Activated T-cell treated with anti-CD3 and anti-CD28 coated beads, Interleukin-2, amount 50 U/mL, for 4 hours (primary cell): ENCODE measurements around the gene ENO4. TPM values are rescaled to one million over a fixed set of nuclear protein-coding genes. Genes with fewer than 3 reads are reported as not detected.

Experiments used
- ATAC-seq, 2 donors: fragments of 200-7000 bp; cut with Tn5 transposase; one replicate each; pipeline ENCODE4 v1.10.0; 2021
- DNase-seq: peaks from one replicate; pipeline ENCODE4 v3.0.0-alpha.2; 2020
- H3K27me3 Mint-ChIP-seq: one replicate; pipeline ENCODE4 v1.8.0; 2021; ENCODE audit warnings: low read depth, mixed read lengths
- H3K36me3 Mint-ChIP-seq: one replicate; pipeline ENCODE4 v1.8.0; 2022; ENCODE audit warnings: mixed read lengths; ENCODE audit not compliant: insufficient read depth
- H3K4me1 Mint-ChIP-seq: one replicate; pipeline ENCODE4 v1.8.0; 2021; ENCODE audit warnings: low read depth, mixed read lengths
- H3K4me3 Mint-ChIP-seq: one replicate; pipeline ENCODE4 v1.8.0; 2021; ENCODE audit warnings: mild to moderate bottlenecking, moderate library complexity, mixed read lengths
- H3K9me3 Mint-ChIP-seq: one replicate; pipeline ENCODE4 v1.8.0; 2021; ENCODE audit warnings: mixed read lengths
- total RNA-seq, 3 donors: library from RNA; stranded (reverse); gene quantifications; one replicate each; pipeline ENCODE4 v1.2.1, GENCODE V29; 2021

Gene ENO4
- total RNA-seq, 3 donors from 2014 or later = not detected

- H3K36me3 Mint-ChIP-seq = no peaks in the 10 kb centered on the region
- H3K27me3 Mint-ChIP-seq = peaks cover 22% of the 10 kb centered on the region
- no peak for ATAC-seq
Measured at GRCh38 chr10:116817780-116818343, 31.4 kb upstream of the ENO4 start.

DNA sequence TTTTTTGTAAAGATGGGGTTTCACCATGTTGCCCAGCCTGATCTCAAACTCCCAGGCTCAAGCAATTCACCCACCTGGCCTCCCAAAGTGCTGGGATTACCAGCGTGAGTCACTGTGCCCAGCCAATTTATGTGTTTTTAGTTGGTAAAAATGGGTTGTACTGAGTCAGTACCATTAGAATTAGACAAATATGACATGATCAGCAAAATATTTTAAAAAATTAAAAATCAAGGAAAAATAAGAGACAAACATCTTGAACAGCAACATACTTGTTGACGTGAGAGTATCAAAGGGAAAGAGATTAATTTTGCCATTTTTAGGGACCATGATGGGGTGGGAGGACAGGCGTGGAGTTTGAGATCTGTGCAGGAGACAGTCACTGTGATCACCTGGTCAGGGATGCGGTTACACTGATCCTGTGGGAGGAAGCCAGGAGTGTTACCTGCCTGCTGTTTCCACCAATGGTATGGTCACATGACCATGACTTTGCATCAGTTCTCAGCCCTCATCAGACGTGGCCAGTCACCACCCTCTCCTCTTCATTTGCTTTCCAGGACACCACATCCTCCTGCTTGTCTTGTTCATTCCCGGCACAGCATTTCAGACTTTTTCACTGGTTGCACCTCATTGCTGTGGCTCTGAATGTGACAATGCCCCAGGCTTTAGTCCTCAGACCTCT is 29.2 kb upstream of the ENO4 start:
- H3K36me3 Mint-ChIP-seq = no peaks in the 10 kb centered on the region
- no peak for ATAC-seq
- DNase-seq = no peak
- H3K27me3 Mint-ChIP-seq = peaks cover 22% of the 10 kb centered on the region
- H3K9me3 Mint-ChIP-seq = no peaks in the 10 kb centered on the region
- H3K4me3 Mint-ChIP-seq = no peak overlapping the region
- no peaks in the 10 kb centered on the region for H3K4me1 Mint-ChIP-seq

More at GRCh38 chr10:116817780-116818343, 31.4 kb upstream of the ENO4 start:
- no peak for DNase-seq
- no peak overlapping the region for H3K4me3 Mint-ChIP-seq
- no peaks in the 10 kb centered on the region for H3K4me1 Mint-ChIP-seq
- H3K9me3 Mint-ChIP-seq = no peaks in the 10 kb centered on the region

DNA sequence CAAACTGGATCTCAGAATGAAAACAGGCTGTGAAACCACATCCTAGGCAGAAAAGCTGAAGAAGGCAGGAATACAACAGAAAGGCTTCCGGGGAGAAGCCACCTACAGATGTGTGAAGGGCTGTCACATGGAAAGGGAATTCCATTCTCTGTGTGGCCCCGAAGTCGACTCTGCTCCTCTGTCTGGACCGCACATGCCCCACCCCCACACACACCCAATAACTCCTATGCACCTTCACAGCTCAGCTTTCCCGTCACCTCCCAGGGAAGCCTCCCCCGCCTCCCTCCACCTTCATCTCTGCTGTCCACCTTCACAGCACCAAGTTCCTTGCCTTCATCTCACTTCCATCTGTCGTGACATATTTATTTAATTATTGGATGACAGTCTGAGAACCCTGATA is 23.4 kb upstream of the ENO4 start:
- ATAC-seq = no peak
- Mint-ChIP-seq H3K9me3 (no peaks in the 10 kb centered on the region), H3K4me3 (no peak overlapping the region), H3K4me1 (no peaks in the 10 kb centered on the region), H3K36me3 (no peaks in the 10 kb centered on the region), H3K27me3 (peaks cover 12% of the 10 kb centered on the region)
- no peak for DNase-seq

DNA sequence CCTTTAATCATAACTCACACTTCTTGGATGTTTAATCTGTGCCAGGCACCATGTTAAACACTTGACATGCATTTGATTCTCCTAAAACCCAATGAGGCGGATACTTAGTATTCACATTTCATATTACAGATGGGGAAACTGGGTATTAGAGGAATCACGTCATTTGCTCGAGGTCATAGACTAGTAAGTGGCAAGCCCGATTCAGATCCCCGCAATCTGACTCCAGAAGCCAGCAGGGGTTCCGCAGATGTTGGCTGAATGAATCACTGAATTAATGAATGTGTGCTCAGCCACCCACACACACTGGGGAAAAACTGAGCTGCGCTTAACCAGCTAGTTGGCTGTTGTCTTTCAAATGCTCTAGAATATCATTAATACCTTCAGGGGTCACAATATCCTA is 22.5 kb upstream of the ENO4 start:
- ATAC-seq = no peak
- peaks cover 7% of the 10 kb centered on the region for H3K27me3 Mint-ChIP-seq
- H3K36me3 Mint-ChIP-seq = no peaks in the 10 kb centered on the region
- H3K9me3 Mint-ChIP-seq = no peaks in the 10 kb centered on the region
- DNase-seq = no peak
- H3K4me1 Mint-ChIP-seq = no peaks in the 10 kb centered on the region
- no peak overlapping the region for H3K4me3 Mint-ChIP-seq

- no peaks in the 10 kb centered on the region for H3K4me1 Mint-ChIP-seq
Measured at GRCh38 chr10:116827214-116827671, 22.1 kb upstream of the ENO4 start.

GRCh38 chr10:116828116-116828515 is 21.2 kb upstream of the ENO4 start:
- H3K4me3 Mint-ChIP-seq = no peak overlapping the region
- ATAC-seq (no peak), DNase-seq (no peak)
- H3K4me1 Mint-ChIP-seq = no peaks in the 10 kb centered on the region
- no peaks in the 10 kb centered on the region for H3K36me3 Mint-ChIP-seq
- H3K27me3 Mint-ChIP-seq = peaks cover 7% of the 10 kb centered on the region
- no peaks in the 10 kb centered on the region for H3K9me3 Mint-ChIP-seq

More at GRCh38 chr10:116827214-116827671, 22.1 kb upstream of the ENO4 start:
- Mint-ChIP-seq H3K27me3 (peaks cover 7% of the 10 kb centered on the region), H3K9me3 (no peaks in the 10 kb centered on the region), H3K4me3 (no peak overlapping the region), H3K36me3 (no peaks in the 10 kb centered on the region)
- ATAC-seq (no peak), DNase-seq (no peak)

- ATAC-seq (no peak), DNase-seq (no peak)
- Mint-ChIP-seq H3K36me3 (no peaks in the 10 kb centered on the region), H3K9me3 (no peaks in the 10 kb centered on the region), H3K27me3 (peaks cover 4% of the 10 kb centered on the region), H3K4me1 (no peaks in the 10 kb centered on the region), H3K4me3 (no peak overlapping the region)
Measured at GRCh38 chr10:116829711-116830110, 19.6 kb upstream of the ENO4 start.

GRCh38 chr10:116831086-116831485 is 18.2 kb upstream of the ENO4 start:
- no peaks in the 10 kb centered on the region for H3K36me3 Mint-ChIP-seq
- H3K4me1 Mint-ChIP-seq = no peaks in the 10 kb centered on the region
- no peak overlapping the region for H3K4me3 Mint-ChIP-seq
- no peak for DNase-seq
- peaks cover 7% of the 10 kb centered on the region for H3K27me3 Mint-ChIP-seq
- H3K9me3 Mint-ChIP-seq = no peaks in the 10 kb centered on the region
- no peak for ATAC-seq

- DNase-seq = no peak
- Mint-ChIP-seq H3K36me3 (no peaks in the 10 kb centered on the region), H3K9me3 (no peaks in the 10 kb centered on the region), H3K4me1 (no peaks in the 10 kb centered on the region), H3K4me3 (no peak overlapping the region), H3K27me3 (peaks cover 10% of the 10 kb centered on the region)
- ATAC-seq = no peak
Measured at GRCh38 chr10:116831790-116832189, 17.5 kb upstream of the ENO4 start.

- Mint-ChIP-seq H3K4me3 (no peak overlapping the region), H3K9me3 (no peaks in the 10 kb centered on the region), H3K36me3 (no peaks in the 10 kb centered on the region), H3K27me3 (peaks cover 12% of the 10 kb centered on the region), H3K4me1 (no peaks in the 10 kb centered on the region)
- no peak for DNase-seq
- no peak for ATAC-seq
Measured at GRCh38 chr10:116833986-116834985, 15.0 kb upstream of the ENO4 start.

DNA sequence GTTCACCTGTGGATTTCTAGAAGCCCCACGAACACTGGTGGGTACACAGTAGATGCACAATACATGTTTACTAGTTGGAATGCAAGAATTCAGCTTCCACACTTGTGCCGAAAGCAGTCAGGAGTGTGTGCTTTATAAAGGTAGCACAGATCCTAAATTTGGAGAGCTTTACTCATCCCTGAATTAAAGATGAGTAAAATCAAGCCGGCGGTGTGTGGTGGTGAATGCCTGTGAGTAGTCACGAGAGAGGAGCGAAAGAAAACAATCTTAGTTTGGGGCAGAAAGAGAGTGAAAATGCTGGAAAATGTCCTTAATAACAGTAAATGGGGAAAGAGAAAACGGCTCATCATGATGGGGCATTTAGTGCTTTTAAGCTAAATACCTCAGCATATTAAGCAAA is 13.6 kb upstream of the ENO4 start:
- Mint-ChIP-seq H3K4me1 (no peaks in the 10 kb centered on the region), H3K36me3 (no peaks in the 10 kb centered on the region), H3K4me3 (no peak overlapping the region), H3K9me3 (no peaks in the 10 kb centered on the region), H3K27me3 (peaks cover 8% of the 10 kb centered on the region)
- ATAC-seq (no peak), DNase-seq (no peak)

DNA sequence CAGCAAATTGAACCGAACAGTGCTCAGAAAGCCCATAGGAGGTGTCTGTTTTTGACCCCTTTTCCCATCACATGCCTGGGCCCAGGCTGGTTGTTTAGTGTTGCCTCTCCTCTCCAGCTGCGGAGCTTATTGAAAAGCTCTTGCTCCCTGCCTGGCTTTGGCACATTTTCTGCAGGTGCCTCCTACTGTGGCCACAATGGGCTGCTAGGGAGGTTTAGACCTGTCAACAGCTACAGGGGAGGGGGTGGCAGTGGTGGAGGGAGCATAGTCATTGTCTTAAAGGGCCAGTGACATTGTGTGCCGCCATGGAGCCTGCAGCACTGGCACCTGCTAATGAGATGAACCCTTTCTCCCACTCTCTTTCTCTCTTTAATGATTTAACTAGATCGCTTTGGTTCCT is 13.2 kb upstream of the ENO4 start:
- Mint-ChIP-seq H3K27me3 (peaks cover 8% of the 10 kb centered on the region), H3K9me3 (no peaks in the 10 kb centered on the region), H3K36me3 (no peaks in the 10 kb centered on the region), H3K4me1 (no peaks in the 10 kb centered on the region), H3K4me3 (no peak overlapping the region)
- no peak for ATAC-seq
- DNase-seq = no peak

GRCh38 chr10:116836902-116837523 is 12.3 kb upstream of the ENO4 start:
- no peaks in the 10 kb centered on the region for H3K9me3 Mint-ChIP-seq
- no peak overlapping the region for H3K4me3 Mint-ChIP-seq
- ATAC-seq = no peak
- H3K27me3 Mint-ChIP-seq = peaks cover 8% of the 10 kb centered on the region
- DNase-seq = no peak
- H3K4me1 Mint-ChIP-seq = no peaks in the 10 kb centered on the region
- no peaks in the 10 kb centered on the region for H3K36me3 Mint-ChIP-seq

- no peak overlapping the region for H3K4me3 Mint-ChIP-seq
- H3K27me3 Mint-ChIP-seq = peaks cover 8% of the 10 kb centered on the region
- no peaks in the 10 kb centered on the region for H3K4me1 Mint-ChIP-seq
- H3K9me3 Mint-ChIP-seq = no peaks in the 10 kb centered on the region
- ATAC-seq (no peak), DNase-seq (no peak)
- no peaks in the 10 kb centered on the region for H3K36me3 Mint-ChIP-seq
Measured at GRCh38 chr10:116838143-116838725, 11.1 kb upstream of the ENO4 start.
